HG03175 (cell line): Measurements from ENCODE around the gene LIPG.
"Not testable (repeated sequence)": the region's sequence is repeated elsewhere in the genome, so short reads cannot be mapped to it uniquely, and the experiment has no call there.

Experiments
- ATAC-seq: cut with Tn5 transposase; IDR thresholded peaks from one replicate; pipeline ENCODE4 v1.9.1; 2021; ENCODE audit warnings: mild to moderate bottlenecking, moderate library complexity; ENCODE audit not compliant: unreplicated experiment

LIPG gene

DNA sequence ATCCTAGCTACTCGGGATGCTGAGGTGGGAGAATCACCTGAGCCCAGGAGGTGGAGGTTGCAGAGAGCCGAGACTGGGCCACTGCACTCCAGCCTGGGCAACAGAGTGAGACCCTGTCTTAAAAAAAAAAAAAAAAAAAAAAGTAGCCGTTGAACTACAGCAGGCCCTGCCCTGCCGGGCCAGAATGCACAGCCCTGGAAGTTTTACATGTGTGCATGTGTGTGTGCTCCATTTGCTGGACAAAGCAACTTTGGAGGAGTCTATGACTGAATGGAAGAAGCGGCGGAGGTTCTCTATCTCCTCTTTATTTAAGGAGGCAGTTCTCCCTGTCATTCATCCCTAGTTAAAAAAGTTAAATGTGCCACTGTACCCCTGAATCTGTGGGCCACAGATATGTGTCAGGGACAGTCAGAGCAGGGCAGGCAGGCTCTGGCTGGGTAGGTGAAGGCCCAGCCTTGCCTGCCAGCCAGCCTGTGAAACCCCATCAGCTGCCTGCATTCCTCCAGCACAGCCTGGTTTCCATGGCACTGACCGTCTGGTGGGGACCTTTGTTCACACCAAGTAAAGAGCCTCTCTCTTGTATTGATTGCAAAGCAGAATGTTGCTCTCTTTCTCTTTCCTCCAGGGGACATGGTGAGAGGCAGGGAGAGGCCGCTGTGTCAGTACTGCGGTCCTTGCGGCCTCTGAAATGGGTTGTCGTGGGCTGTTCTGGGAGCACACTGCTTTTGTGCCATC lies 10.9 kb downstream of the LIPG start:
- ATAC-seq, result no peak

DNA sequence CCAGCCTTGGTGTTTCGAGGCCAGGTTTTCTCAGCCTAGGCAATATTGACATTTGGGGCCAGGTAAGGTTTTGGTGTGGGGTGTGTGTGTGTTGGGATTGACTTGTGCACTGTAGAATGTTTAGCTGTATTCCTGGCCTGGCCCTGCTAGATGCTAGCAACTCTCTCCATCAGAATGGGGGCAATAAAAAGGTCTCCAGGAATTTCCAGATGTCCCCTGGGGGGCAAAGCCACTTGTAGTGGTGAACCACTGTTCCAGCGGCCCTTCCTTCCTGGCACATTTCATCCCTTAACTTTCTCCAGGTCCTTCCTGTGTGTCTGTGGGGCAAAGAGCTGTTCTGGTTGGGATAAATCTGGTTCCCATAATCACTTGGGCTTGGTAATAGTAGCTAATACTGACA lies 12.0 kb downstream of the LIPG start:
- ATAC-seq, result no peak

DNA sequence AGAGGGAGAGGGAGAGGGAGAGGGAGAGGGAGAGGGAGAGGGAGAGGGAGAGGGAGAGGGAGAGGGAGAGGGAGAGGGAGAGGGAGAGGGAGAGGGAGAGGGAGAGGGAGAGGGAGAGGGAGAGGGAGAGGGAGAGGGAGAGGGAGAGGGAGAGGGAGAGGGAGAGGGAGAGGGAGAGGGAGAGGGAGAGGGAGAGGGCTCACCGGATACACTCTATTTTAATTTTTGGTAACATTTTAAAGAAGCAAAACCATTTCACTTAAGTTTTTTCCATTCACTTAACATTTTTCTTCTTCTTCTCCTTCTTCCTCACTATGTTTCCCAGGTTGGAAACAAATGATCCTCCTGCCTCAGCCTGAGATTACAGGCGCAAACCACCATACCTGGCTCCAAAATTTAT lies 17.2 kb downstream of the LIPG start:
- not testable (repeated sequence) for ATAC-seq

DNA sequence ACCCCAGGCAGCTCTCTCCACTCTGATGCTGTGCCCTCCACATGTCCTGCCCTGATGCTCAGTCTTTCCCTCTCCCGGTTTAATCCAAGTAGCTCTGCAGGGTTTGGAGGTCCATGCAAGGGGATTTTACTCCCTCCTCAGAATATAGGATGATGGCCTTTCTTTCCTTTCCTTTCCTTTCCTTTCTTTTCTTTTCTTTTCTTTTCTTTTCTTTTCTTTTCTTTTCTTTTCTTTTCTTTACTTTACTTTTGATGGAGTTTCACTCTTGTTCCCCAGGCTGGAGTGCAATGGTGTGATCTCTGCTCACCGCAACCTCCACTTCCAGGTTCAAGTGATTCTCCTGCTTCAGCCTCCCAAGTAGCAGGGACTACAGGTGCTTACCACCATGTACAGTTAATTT lies 17.7 kb downstream of the LIPG start:
- not testable (repeated sequence) for ATAC-seq

DNA sequence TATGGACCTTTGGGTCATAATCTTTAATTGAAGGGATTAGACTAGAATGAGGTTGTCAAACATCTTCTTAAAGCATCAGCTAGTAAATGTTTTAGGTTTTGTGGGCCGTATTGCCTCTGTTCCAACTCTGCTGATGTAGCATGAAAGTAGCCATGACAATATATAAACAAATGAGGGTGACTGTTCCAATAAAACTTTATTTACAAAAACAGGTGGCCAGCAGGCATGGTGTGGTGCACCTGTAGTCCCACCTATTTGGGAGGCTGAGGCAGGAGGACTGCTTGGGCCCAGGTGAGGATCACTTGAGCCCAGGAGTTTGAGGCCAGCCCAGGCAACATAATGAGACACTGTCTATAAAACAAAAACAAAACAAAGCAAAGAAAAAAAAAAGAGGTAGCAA lies 18.4 kb downstream of the LIPG start:
- no peak for ATAC-seq

DNA sequence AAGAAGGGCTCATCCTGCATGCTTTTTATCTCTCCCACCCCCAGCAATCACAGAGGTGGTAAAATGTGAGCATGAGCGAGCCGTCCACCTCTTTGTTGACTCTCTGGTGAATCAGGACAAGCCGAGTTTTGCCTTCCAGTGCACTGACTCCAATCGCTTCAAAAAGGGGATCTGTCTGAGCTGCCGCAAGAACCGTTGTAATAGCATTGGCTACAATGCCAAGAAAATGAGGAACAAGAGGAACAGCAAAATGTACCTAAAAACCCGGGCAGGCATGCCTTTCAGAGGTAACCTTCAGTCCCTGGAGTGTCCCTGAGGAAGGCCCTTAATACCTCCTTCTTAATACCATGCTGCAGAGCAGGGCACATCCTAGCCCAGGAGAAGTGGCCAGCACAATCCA lies 19.5 kb downstream of the LIPG start:
- no peak for ATAC-seq

DNA sequence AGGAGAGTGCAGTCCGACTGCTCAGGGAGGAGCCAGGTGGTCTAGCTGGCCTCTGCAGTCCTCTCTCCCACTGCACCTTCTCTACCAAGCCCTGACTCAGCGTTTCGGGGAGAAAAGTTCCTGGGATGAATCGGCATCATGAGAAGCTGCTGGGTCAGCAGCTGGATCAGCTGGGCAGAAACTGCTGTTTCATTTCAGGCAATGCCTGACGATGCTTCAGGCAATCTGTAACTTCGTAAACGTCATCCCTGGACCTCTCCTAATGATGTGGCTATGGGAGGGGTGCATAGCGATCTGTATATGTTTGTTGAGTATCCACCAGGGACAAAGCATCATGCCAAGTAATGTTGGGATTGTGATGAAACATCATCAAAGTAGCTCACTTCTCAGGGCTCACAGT lies 20.7 kb downstream of the LIPG start:
- ATAC-seq, result no peak

DNA sequence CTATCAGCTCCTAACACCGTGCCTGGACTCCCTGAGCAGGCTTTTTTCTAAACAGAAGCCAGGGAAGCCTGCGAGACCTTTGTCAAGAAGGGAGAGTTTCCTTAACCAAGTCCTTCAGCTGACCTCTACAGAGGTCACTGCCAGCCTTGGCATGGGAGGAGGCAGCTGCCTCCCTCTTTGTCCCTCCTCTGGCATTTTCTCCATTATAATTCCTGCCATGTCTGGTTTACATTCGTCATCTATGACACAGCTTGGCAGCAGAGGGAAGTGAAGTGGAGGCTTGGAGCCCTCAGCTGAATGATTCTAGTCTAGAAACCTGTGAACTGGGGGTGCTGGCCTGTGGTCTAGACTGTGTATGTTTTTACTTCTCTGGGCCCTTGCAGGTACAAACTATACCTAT lies 22.5 kb downstream of the LIPG start:
- ATAC-seq, result no peak

DNA sequence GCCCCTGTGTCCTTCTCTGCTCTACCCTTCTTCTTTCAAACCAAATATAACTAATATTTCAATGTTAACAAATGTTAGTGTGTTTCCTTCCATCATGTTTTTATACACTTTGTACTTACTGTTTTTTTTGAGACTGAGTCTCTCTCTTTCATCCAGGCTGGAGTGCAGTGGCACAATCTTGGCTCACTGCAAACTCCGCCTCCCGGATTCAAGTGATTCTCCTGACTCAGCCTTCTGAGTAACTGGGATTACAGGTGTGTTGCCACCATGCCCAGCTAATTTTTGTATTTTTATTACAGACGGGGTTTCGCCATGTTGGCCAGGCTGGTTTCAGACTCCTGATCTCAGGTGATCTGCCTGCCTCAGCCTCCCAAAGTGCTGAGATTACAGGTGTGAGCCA lies 23.1 kb downstream of the LIPG start:
- not testable (repeated sequence) for ATAC-seq

DNA sequence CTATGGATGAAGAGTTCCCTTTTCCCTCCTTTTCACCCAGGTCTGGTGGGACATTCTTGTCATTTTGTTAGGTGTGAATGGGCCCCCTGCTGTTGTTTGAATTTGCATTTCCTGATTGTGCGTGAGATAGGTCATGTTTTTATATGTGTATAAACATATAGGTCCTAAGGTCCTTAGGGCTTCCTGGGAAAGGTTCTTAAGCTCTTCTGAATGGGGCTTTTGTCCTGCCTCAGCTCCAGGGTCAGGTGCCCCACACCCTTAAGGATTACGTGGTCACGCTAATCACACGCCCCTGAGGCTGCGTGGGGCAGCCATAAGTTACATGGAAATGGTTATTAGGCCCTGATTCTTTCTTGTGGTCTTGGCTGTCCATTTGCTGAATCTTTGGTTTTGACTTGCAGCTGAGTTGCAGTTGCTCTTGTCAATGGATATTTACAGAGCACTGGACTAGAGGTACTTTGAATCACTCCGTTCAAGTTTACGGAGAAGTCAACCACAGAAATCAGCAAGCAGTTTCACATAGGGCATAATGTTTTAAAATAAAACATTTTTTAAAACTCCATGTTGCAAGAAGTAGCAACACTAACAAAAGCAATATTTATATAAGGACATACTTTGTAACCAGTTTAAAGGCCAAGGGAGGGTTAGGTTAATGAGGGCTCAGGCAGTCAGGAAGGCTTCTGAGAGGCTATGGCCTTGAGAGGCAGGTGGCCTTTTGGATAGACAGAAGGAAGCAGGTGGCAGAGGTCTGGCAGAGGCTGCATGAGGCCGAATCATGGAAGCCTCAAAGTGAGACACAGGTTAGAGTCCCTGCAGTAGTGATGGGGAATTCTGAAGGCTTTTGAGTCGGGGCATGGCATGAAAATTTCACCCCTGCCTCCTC lies 24.2 kb downstream of the LIPG start:
- ATAC-seq, result no peak

DNA sequence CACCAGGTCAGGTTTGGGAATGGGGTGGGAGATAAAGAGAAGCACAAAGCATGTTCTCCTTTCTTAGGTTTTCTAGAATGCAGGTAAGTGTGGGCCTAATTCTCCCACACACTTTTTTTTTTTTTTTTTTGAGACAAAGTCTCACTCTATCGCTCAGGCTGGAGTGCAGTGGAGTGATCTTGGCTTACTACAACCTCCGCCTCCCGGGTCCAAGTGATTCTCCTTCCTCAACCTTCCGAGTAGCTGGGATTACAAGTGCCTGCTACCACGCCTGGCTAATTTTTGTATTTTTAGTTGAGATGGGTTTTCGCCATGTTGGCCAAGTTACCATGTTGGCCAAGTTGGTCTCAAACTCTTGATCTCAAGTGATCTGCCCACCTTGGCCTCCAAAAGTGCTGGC lies 26.3 kb downstream of the LIPG start:
- ATAC-seq, result no peak

DNA sequence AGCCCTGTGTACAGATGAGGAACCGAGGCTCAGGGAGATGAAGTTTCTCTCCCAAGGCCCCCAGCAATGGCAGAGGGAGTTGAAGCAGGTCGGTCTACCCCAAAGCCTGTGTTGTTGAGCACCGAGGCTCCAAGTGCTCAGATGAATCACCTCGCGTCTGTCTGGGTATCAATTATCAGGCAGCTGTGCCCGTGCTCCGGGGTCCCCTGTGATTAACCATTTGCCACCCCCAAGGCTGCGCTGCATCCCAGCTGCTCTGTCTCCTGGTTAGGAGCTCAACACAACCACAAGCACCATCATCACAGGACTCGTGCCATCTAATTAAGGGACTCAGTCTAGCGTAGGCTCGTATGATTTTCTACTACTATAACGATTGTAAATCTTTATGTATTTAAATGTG lies 27.1 kb downstream of the LIPG start:
- ATAC-seq, result no peak

DNA sequence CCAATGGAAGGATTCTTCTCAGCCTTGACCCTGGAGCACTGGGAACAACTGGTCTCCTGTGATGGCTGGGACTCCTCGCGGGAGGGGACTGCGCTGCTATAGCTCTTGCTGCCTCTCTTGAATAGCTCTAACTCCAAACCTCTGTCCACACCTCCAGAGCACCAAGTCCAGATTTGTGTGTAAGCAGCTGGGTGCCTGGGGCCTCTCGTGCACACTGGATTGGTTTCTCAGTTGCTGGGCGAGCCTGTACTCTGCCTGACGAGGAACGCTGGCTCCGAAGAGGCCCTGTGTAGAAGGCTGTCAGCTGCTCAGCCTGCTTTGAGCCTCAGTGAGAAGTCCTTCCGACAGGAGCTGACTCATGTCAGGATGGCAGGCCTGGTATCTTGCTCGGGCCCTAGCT lies 28.8 kb downstream of the LIPG start:
- no peak for ATAC-seq

DNA sequence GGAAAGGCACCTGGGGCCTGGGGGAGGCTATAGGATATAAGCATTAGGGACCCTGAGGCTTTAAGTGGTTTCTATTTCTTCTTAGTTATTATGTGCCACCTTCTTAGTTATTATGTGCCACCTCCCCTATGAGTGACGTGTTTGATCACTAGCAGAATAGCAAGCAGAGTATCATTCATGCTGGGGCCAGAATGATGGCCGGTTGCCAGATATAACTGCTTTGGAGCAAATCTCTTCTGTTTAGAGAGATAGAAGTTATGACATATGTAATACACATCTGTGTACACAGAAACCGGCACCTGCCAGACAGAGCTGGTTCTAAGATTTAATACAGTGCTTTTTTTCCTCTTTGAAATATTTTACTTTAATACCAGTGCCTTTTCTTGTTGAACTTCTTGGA lies 29.4 kb downstream of the LIPG start:
- ATAC-seq, result no peak

DNA sequence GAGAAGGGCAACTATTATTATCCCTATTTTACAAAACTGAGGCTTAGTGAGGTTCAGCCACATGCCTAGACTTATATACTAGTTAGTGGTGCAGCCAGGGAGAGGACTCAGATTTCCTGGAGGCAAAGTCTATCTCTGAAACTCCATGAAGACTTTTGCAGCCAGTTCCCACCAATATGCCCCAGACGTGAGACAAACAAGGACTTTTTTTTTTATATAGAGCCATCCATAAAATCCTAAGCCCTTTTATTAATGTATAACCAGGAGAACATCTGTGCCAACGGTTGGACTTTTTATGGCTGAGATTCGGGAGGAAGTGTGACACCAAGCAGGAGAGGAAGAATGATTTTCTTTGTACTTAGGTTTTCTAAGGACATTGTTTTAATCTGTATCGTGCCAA lies 29.9 kb downstream of the LIPG start:
- ATAC-seq, result no peak

DNA sequence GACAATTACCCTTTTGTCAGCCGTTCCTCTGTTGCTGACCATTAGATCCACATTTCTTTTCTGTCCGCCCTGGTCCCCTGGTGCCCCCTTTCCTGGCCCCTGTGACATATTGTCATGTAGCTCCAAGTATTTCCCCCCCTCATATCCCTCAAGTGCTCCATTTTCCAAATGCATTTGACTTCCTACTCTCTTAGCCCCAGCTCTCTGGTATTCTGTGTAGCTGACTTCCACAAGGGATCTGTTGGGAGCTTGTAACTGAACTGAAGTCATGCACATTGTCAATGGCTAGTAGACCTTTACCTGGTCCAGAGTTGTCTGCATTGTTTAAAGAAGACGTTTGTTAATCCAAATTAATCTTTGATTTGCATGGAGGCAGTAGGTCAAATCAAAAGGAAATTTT lies 34.8 kb downstream of the LIPG start:
- ATAC-seq, result no peak

DNA sequence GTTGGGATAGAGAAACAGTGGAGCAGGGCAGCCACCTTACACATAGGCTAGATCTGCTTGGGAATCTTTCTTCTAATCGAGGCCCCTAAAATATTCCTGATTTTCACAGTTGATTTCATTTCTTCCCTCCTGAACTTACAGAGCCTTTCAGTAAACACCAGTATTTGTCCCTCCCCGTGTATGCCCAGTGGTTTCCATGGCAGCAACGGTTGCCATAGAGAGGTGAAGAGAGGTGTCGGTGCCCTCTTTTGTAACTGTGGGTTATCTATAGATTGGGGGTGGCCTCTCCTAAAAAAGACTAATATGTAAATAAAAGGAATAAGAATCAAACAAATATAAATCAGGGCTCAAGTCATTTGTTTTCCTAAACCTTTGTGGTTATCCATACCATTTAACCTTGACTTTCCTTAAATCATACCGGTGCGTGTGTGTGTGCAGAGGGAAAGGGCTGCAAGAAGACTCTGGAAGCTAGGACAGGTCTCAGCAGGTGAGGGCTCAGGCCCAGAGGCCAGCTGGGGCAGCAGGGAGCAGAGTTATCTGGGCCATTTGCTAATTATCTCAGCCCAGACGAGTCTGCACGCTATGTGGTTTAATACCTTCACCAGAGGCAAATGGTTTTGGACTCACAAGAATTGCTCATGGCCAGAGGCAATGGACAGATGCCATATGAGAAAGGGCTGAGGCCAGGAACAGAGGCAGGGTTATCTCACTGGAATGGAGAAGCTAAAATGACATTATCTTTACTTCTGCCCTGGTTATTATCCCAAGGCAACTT lies 35.5 kb downstream of the LIPG start:
- no peak for ATAC-seq

DNA sequence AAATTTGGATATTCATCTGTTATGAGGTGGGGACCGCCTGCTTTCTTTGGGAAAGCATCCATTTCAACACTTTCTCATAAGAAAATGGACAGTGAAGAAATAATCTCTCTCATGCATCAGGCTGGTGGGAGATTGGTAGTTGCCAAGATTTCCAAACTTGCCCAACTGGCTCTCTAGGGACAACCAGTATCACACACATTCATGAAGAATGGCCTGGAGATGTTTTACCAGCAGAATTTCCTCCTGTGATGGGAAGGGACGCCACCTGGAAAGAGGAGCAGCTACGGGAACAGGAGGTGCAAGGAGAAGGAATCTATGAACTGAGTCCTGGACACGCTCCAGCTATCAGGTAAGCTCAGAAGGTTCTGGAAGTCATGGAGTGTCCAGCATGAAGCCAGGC lies 39.4 kb downstream of the LIPG start:
- no peak for ATAC-seq

DNA sequence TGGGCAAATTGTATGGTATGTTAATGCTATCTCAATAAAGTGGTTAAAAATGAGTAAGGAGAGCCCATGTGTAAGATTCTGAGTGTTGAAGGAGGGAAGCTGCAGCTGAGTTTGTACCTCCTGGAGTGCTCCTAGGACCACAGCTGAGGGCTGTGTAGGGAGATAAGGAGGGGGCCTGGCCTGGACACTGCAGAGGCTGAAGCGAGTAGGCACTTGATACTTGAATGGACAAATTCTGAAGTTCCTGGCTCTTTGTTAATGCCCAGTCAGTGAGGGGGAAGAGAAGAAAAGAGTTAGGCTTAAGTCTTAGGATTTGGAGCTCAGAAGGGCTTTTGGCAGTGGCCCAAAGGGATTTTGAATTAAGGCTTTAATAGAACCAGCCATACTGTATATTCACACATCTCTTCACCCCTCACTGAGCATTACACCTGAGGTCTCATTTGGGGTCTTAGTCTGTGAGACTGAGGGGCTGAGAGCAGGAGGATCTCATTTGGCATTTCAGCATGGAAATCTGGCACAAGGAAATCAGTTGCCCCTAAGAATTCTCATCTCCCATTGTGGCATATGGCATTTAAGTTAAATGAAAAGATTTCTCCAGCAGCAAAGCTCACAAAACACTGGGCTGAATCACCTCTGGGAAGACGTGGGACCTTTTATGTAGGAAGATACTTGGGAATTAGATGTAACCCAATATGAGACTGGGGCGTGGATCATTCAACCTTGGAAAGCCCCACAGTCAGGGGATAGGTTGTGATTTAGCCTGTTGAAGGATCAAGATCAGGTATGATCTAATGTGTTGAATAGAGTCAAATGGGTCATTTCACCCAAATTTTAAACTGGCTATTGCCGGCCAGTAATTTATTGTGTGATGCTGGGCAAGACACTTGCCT lies 46.8 kb downstream of the LIPG start:
- no peak for ATAC-seq

DNA sequence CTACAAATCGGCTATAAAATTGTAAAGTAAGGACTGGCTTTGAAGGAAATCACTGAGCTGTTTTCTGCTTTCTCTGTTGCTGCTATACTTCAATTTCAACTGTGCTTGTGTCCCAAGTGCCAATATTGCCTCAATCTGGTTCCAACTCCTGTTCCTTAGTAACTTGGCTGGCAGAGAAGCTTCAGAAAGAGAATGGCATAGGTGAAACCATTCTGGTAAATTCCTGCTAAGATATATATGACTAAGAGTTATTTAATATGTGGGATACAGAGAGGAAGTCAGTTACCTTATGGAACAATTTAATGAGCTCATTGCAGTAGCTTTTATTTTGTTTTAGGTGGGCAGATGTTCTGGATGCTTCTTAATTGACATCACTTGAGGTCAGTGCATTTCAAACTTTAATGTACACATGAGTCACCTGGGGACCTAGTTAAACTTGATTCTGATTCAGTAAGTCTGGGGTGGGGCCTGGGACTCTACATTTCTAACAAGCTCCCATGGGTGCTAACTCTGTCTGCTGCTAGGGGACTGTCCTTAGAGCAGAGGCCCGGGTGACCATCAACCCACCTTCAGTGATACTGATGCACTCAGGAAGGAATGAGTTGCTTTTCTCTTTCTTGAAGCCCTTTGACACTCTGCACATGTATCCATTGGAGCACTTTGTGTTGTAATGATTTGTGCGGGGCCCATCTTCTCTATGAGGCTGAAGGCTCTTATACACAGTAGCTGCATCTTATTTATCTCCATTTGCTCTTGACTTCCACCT lies 47.6 kb downstream of the LIPG start:
- ATAC-seq, result no peak
